Gastrocnemius medialis (tissue), 4 donors: ENCODE measurements around the gene ACTC1.

Experiments used
- CTCF ChIP-seq, 5 experiments: fragments of 450-650 bp in 3 of 5; fragments of 200-600 bp in 2 of 5; sonication (generic) in 2 of 5; IDR thresholded peaks in 4 of 5; conservative IDR thresholded peaks in 1 of 5; 1 replicate in 4 of 5; 2 replicates in 1 of 5; pipeline ENCODE4 v1.5.1; 2016 to 2019; ENCODE audit warnings: antibody characterized with exemption in 5 of 5, mild to moderate bottlenecking in 3 of 5, moderate library complexity in 3 of 5
- POLR2A ChIP-seq, 2 donors: fragments of 450-650 bp; IDR thresholded peaks; one replicate each; pipeline ENCODE4 v1.6.1; 2017; ENCODE audit warnings: antibody characterized with exemption in 2 of 2, mild to moderate bottlenecking in 2 of 2, moderate library complexity in 2 of 2

DNA sequence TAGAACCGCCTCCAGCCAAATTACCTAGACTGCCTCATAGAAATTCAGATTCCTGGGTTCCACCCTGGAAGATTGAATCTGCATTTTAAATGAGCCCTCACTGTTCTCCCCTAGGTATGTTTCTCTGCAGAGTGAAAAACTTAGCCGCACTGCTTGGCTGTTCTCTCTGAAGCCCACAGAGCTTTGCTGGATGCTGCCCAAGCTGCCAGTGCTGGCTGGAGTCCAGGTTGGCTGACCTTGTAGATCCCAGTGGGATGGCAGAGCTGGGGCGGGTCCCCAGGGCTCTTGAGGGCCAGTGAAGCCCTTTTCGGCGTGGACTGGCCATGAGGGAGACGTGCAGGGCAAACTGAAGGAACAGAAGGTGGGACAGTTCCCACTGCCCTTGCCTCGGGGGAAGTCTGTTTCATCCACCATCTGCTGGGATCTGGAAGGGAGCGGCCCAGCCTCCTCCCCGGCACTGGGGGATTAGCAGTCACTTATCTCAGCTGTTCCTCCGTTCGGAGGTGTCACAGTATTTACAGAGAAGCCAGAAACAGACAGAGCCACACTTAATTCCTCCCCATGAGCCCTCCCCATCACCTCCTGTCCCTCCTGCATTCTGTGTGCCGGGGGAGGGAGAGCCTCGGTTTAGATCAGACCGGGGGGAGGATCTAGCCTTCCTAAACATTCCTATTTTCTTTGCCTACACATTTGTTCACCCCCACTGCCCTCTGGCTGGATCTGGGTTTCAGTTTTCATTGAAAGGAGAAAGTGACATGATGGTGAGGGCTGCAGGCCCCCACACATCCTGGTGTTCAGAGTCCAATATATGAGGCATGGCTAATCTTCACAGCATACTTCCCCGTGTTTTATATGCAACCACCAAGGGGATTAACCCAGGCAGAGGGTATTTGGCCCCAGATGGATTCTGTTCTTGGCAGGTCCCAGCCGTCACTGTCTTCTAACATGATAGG is 4.1 kb upstream of the ACTC1 start:
- no peak for TF ChIP-seq CTCF (IDR thresholded peaks at IDR 0.05 in 4 of 5, conservative IDR thresholded peaks at IDR 0.05 in 1 of 5)
- TF ChIP-seq POLR2A (IDR thresholded peaks at IDR 0.05) = no peak
